Heart left ventricle (tissue), 16 donors: ENCODE data around the gene HNF1B. TPM values are rescaled to one million over a fixed set of nuclear protein-coding genes. Genes with fewer than 3 reads are reported as not detected.

Source experiments
- ATAC-seq, 4 donors: fragments of 200-7000 bp; cut with Tn5 transposase; one replicate each; pipeline ENCODE4 v1.9.1; 2020 to 2022; ENCODE audit warnings: moderate library complexity in 4 of 4, mild to moderate bottlenecking in 3 of 4, moderate number of reproducible peaks in 1 of 4
- DNase-seq, 5 donors: peaks; one replicate each; pipeline ENCODE4 v3.0.0-alpha.2; 2020
- H3K27ac ChIP-seq, 12 donors: fragments of 200-600 bp; sonication (generic) in 4 of 12; one replicate each; pipeline versions ENCODE4 v1.5.0 to v1.8.0; 2016 to 2022; ENCODE audit warnings: mild to moderate bottlenecking in 2 of 12
- H3K27me3 ChIP-seq, 9 donors: fragments of 200-600 bp; sonication (generic) in 2 of 9; one replicate each; pipeline versions ENCODE4 v1.5.1 to v1.8.0; 2016 to 2022; ENCODE audit warnings: mild to moderate bottlenecking in 3 of 9
- H3K36me3 ChIP-seq, 9 donors: fragments of 200-600 bp; sonication (generic) in 2 of 9; one replicate each; pipeline versions ENCODE4 v1.5.0 to v1.8.0; 2018 to 2022; ENCODE audit warnings: mild to moderate bottlenecking in 2 of 9
- H3K4me1 ChIP-seq, 12 donors: fragments of 200-600 bp; sonication (generic) in 4 of 12; one replicate each; pipeline versions ENCODE4 v1.5.0 to v1.8.0; 2016 to 2022; ENCODE audit warnings: mild to moderate bottlenecking in 3 of 12
- H3K4me3 ChIP-seq, 12 donors: fragments of 200-600 bp; sonication (generic) in 4 of 12; one replicate each; pipeline versions ENCODE4 v1.5.0 to v1.8.0; 2017 to 2022; ENCODE audit warnings: mild to moderate bottlenecking in 9 of 12, moderate library complexity in 4 of 12
- H3K9me3 ChIP-seq, 12 donors: fragments of 200-600 bp; sonication (generic) in 4 of 12; one replicate each; pipeline versions ENCODE4 v1.5.0 to v1.8.0; 2016 to 2022; ENCODE audit warnings: mild to moderate bottlenecking in 1 of 12
- CTCF ChIP-seq, 12 donors: fragments of 200-600 bp; sonication (generic) in 4 of 12; IDR thresholded peaks; one replicate each; pipeline versions ENCODE4 v1.5.0 to v1.8.0; 2018 to 2022; ENCODE audit warnings: antibody characterized with exemption in 12 of 12, mild to moderate bottlenecking in 5 of 12
- POLR2A ChIP-seq, 2 donors: fragments of 450-650 bp; IDR thresholded peaks; one replicate each; pipeline ENCODE4 v1.6.1; 2017; ENCODE audit warnings: antibody characterized with exemption in 2 of 2, mild to moderate bottlenecking in 2 of 2, moderate library complexity in 2 of 2
- WGBS, 4 donors: extraction: QIAGEN DNeasy Blood & Tissue Kit in 2 of 4; methylation state at CpG; one replicate each; pipeline versions ENCODE4 v1.1.5 to v1.1.7; 2013 to 2018; 5-methylcytosine and 5-hydroxymethylcytosine counted together
- intact Hi-C, 10 donors: fragments of 100-400 bp; cut with DNase I; formaldehyde crosslinking; loops; one replicate each; pipeline versions ENCODE4 v1.11.1 to v1.14.2; 2022
- polyA plus RNA-seq, 2 donors: library from polyadenylated mRNA; stranded (reverse); fragments of 200-250 nt; gene quantifications; one replicate each; pipeline ENCODE4 v1.2.3, GENCODE V29; 2013
- total RNA-seq, 9 donors: library from RNA; depleted of rRNA in 2 of 9; stranded (reverse); fragments of >200 nt in 2 of 9; fragmentation: NEBNext Ultra II Directional in 3 of 9; extraction: Animal tissue kit (Norgen Biotek cat#: 25700) in 3 of 9; gene quantifications; one replicate each; pipeline versions ENCODE4 v1.1.0 to v1.2.4, GENCODE V29; 2016 to 2023
- donor health status: ischemic (EF 13 %, LVEDD 7.1; RV severe dilation, severe dysfunction).
- donor health status: healthy with polysubstance abuse.
- donor health status: DM: no; HTN: yes; CAD: no.
- donor health status: DM: no; HTN: no; CAD: no.
- donor health status: ischemic (EF 25% LVEDD 6.9; RV normal size, moderate dysfunction).
- donor health status: ischemic (EF 25% LVEDD 5.7; RV mildly dilated, moderate dysfunction).
- donor health status: healthy.
- donor health status: DM: yes; HTN: yes; CAD: no.
- donor health status: ischemic (EF 35%, LVEDD 5.7; RV mildly dilated, moderate dysfunction).
- donor health status: nonischemic (EF 11% LVEDD 7.7; RV severe dilation, severe dysfunction).
- donor health status: DM: yes; HTN: yes; CAD: no.
- donor health status: PGD.
- donor health status: ischemic (EF 29% LVEDD 5.4; RV normal size, mild dysfunction).
- donor health status: nonischemic (EF 23%, LVEDD 6.1; RV moderate dilation, normal function).

The HNF1B gene
- total and polyA plus RNA-seq, 11 donors, result not detected

- Histone ChIP-seq H3K27ac (no peak overlapping the region), H3K36me3 (no peaks in the 10 kb centered on the region), H3K4me1 (no peaks in the 10 kb centered on the region), H3K9me3 (peaks cover 0 to 9% (median 0%) of the 10 kb centered on the region in 12 donors), H3K4me3 (no peak overlapping the region), H3K27me3 (peaks cover 0 to 23% (median 0%) of the 10 kb centered on the region in 9 donors)
- ATAC-seq (no peak), DNase-seq (no peak)
- TF ChIP-seq CTCF (IDR thresholded peaks at IDR 0.05) (no peak), POLR2A (IDR thresholded peaks at IDR 0.05) (no peak)
- intact Hi-C loops, result loop anchor here in 5 of 10 donors (5.0 to 10.0 kb wide), 4 partner anchors 68 to 126 kb away; no protein-coding TSS in a partner anchor
- 85 to 94% (median 88%) methylated on average over 2 of the region's 2 CpGs for WGBS, 4 donors
Measured at GRCh38 chr17:37772982-37773381, 28.1 kb upstream of the HNF1B start.

GRCh38 chr17:37770631-37771518, 26.0 kb upstream of the HNF1B start:
- peak in 2 of 4 donors; percentile 41 to 61 for ATAC-seq
- DNase-seq, result peak in 4 of 5 donors; percentile 10 to 47 (median 33)
- WGBS, 4 donors, result 47 to 53% (median 49%) methylated on average over 17 of the region's 17 CpGs
- Histone ChIP-seq H3K27me3 (peaks cover 0 to 33% (median 0%) of the 10 kb centered on the region in 9 donors), H3K9me3 (peaks cover 0 to 12% (median 0%) of the 10 kb centered on the region in 12 donors), H3K27ac (no peak overlapping the region), H3K4me3 (no peak overlapping the region), H3K4me1 (no peaks in the 10 kb centered on the region), H3K36me3 (no peaks in the 10 kb centered on the region)
- intact Hi-C loops, result loop anchor here in 8 of 10 donors (2.0 to 10.0 kb wide), 7 partner anchors 66 to 124 kb away; no protein-coding TSS in a partner anchor
- peak; percentile 30 to 60 (median 52) for TF ChIP-seq CTCF (IDR thresholded peaks at IDR 0.05)
- no peak for TF ChIP-seq POLR2A (IDR thresholded peaks at IDR 0.05)

- DNase-seq (no peak), ATAC-seq (no peak)
- H3K9me3 ChIP-seq, result peaks cover 0 to 12% (median 0%) of the 10 kb centered on the region in 12 donors
- TF ChIP-seq POLR2A (IDR thresholded peaks at IDR 0.05), result no peak
- no peak for TF ChIP-seq CTCF (IDR thresholded peaks at IDR 0.05)
- no peaks in the 10 kb centered on the region for H3K36me3 ChIP-seq
- H3K27ac ChIP-seq, result no peak overlapping the region
- peaks cover 0 to 43% (median 1%) of the 10 kb centered on the region in 9 donors for H3K27me3 ChIP-seq
- no peak overlapping the region for H3K4me3 ChIP-seq
- intact Hi-C loops, result loop anchor here in 1 of 10 donors (5.0 kb wide), 1 partner anchor 112 kb away; no protein-coding TSS in a partner anchor
- 85 to 87% (median 86%) methylated on average over 6 of the region's 6 CpGs for WGBS, 4 donors
- H3K4me1 ChIP-seq, result peaks cover 0 to 3% (median 0%) of the 10 kb centered on the region in 12 donors
Measured at GRCh38 chr17:37769050-37769449, 24.2 kb upstream of the HNF1B start.

- intact Hi-C loops, result loop anchor here in 1 of 10 donors (5.0 kb wide), 1 partner anchor 111 kb away; no protein-coding TSS in a partner anchor
- 77 to 85% (median 80%) methylated on average over 2 of the region's 2 CpGs for WGBS, 4 donors
- Histone ChIP-seq H3K4me3 (no peak overlapping the region), H3K27me3 (peaks cover 0 to 49% (median 5%) of the 10 kb centered on the region in 9 donors), H3K9me3 (peaks cover 0 to 12% (median 0%) of the 10 kb centered on the region in 12 donors), H3K27ac (no peak overlapping the region), H3K4me1 (peaks cover 0 to 3% (median 0%) of the 10 kb centered on the region in 12 donors), H3K36me3 (no peaks in the 10 kb centered on the region)
- DNase-seq, result no peak
- TF ChIP-seq CTCF (IDR thresholded peaks at IDR 0.05) (no peak), POLR2A (IDR thresholded peaks at IDR 0.05) (no peak)
- ATAC-seq, result no peak
Measured at GRCh38 chr17:37768438-37768837, 23.6 kb upstream of the HNF1B start.
